Body of pancreas (tissue), 4 donors: Measurements from ENCODE around the gene USF3. TPM values are rescaled to one million over a fixed set of nuclear protein-coding genes. Genes with fewer than 3 reads are reported as not detected.

Source experiments
- ATAC-seq: fragments of 150-250 bp; one replicate; pipeline ENCODE4 v1.9.1; 2016
- DNase-seq, 4 donors: peaks; one replicate each; pipeline ENCODE4 v3.0.0-alpha.2; 2019
- H3K27ac ChIP-seq, 4 donors: fragments of 200-600 bp; sonication (generic); 1 replicate in 3 of 4; 2 replicates in 1 of 4; pipeline versions ENCODE4 v1.5.1 to v1.6.1; 2016 to 2019; ENCODE audit warnings: mild to moderate bottlenecking in 1 of 4, mixed read lengths in 1 of 4, moderate library complexity in 1 of 4
- H3K27me3 ChIP-seq, 2 donors: fragments of 200-600 bp; sonication (generic); one replicate each; pipeline ENCODE4 v1.6.0; 2016; ENCODE audit warnings: mild to moderate bottlenecking in 1 of 2
- H3K36me3 ChIP-seq, 2 donors: fragments of 200-600 bp; sonication (generic); replicated peaks in 1 of 2; 2 replicates each; pipeline ENCODE4 v1.5.1; 2016; ENCODE audit warnings: low read depth in 2 of 2; ENCODE audit not compliant: insufficient read depth in 1 of 2
- H3K4me1 ChIP-seq: fragments of 200-600 bp; sonication (generic); one replicate; pipeline ENCODE4 v1.6.0; 2016
- H3K4me3 ChIP-seq, 2 donors: fragments of 200-600 bp; sonication (generic); 1 replicate in 1 of 2; 2 replicates in 1 of 2; pipeline ENCODE4 v1.5.1; 2016 to 2019
- H3K9me3 ChIP-seq, 3 donors: fragments of 200-600 bp; sonication (generic); 1 replicate in 2 of 3; 2 replicates in 1 of 3; pipeline ENCODE4 v1.5.1; 2016
- POLR2A ChIP-seq, 3 donors: fragments of 450-650 bp; IDR thresholded peaks; one replicate each; pipeline ENCODE4 v1.6.1; 2016; ENCODE audit warnings: antibody characterized with exemption in 3 of 3, mild to moderate bottlenecking in 2 of 3
- WGBS, 2 donors: methylation state at CpG; one replicate each; pipeline ENCODE4 v1.1.5; 2017; 5-methylcytosine and 5-hydroxymethylcytosine counted together
- intact Hi-C: fragments of 100-400 bp; cut with DNase I; formaldehyde crosslinking; loops from one replicate; pipeline ENCODE4 v1.15.1; 2023
- total RNA-seq, 2 donors: library from RNA; depleted of rRNA; stranded (reverse); fragments of >200 nt; gene quantifications; one replicate each; pipeline ENCODE4 v1.1.0, GENCODE V29; 2016
- TF ChIP-seq, protein P1 (sequence below), 7 experiments: fragments of 450-650 bp in 4 of 7; fragments of 200-600 bp in 3 of 7; sonication (generic) in 3 of 7; IDR thresholded peaks; one replicate each; pipeline ENCODE4 v1.5.1; 2016 to 2019; ENCODE audit warnings: antibody characterized with exemption in 7 of 7

The USF3 gene
- total RNA-seq, 2 donors from 2014 or later: 10.5 to 13.2 TPM

DNA sequence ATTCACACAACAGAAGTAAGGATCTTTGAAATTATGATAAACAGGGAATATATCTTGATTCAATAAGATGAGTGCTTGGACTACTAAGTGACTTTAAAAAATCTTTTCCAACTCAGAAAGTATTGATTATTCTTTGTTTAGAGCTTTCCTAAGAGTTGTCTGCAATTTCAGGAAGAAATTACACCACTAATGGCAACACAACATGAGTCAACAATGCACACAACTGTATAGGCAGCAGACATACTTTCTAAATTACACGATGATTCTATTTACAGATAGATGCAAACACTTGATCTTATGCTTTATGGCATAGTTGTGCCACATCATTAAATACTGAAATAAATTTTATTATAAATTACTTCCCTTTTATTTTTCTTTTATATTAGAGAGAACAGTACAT is 45.2 kb upstream of the USF3 start:
- Histone ChIP-seq H3K36me3 (no peaks in the 10 kb centered on the region), H3K4me1 (peaks cover 50% of the 10 kb centered on the region), H3K4me3 (no peak overlapping the region), H3K27ac (no peak overlapping the region), H3K27me3 (no peaks in the 10 kb centered on the region), H3K9me3 (no peaks in the 10 kb centered on the region)
- DNase-seq: no peak
- WGBS, 2 donors: 32 to 39% methylated on average over 1 of the region's 1 CpG
- intact Hi-C loops: no loop called here
- TF ChIP-seq POLR2A (IDR thresholded peaks at IDR 0.05): no peak
- TF ChIP-seq, protein P1, sequence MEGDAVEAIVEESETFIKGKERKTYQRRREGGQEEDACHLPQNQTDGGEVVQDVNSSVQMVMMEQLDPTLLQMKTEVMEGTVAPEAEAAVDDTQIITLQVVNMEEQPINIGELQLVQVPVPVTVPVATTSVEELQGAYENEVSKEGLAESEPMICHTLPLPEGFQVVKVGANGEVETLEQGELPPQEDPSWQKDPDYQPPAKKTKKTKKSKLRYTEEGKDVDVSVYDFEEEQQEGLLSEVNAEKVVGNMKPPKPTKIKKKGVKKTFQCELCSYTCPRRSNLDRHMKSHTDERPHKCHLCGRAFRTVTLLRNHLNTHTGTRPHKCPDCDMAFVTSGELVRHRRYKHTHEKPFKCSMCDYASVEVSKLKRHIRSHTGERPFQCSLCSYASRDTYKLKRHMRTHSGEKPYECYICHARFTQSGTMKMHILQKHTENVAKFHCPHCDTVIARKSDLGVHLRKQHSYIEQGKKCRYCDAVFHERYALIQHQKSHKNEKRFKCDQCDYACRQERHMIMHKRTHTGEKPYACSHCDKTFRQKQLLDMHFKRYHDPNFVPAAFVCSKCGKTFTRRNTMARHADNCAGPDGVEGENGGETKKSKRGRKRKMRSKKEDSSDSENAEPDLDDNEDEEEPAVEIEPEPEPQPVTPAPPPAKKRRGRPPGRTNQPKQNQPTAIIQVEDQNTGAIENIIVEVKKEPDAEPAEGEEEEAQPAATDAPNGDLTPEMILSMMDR (IDR thresholded peaks at IDR 0.05): no peak
- no peak for ATAC-seq

DNA sequence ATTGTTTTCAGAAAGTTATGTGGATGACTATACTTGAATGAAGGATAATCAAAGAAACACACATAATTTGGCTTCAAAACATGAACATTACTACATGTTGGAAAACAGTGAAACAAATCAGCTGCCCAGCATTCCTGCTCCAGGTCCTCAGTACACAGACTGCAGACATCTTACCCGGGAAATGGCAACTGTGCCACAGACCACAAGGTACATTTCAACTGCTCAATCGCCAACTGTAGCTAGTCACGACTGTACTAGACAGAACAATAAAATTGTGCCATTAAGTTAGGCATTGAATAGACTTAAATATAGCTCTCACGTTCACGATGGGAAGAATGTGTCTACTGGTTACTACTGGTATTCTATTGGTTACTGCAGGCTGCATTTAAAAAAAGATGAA is 44.6 kb upstream of the USF3 start:
- Histone ChIP-seq H3K36me3 (no peaks in the 10 kb centered on the region), H3K27ac (no peak overlapping the region), H3K9me3 (no peaks in the 10 kb centered on the region), H3K4me1 (peaks cover 55% of the 10 kb centered on the region), H3K27me3 (no peaks in the 10 kb centered on the region), H3K4me3 (no peak overlapping the region)
- ATAC-seq (no peak), DNase-seq (no peak)
- TF ChIP-seq POLR2A (IDR thresholded peaks at IDR 0.05): no peak
- TF ChIP-seq, protein P1 (IDR thresholded peaks at IDR 0.05): no peak
- intact Hi-C loops: no loop called here
- 36 to 41% methylated on average over 5 of the region's 5 CpGs for WGBS, 2 donors

DNA sequence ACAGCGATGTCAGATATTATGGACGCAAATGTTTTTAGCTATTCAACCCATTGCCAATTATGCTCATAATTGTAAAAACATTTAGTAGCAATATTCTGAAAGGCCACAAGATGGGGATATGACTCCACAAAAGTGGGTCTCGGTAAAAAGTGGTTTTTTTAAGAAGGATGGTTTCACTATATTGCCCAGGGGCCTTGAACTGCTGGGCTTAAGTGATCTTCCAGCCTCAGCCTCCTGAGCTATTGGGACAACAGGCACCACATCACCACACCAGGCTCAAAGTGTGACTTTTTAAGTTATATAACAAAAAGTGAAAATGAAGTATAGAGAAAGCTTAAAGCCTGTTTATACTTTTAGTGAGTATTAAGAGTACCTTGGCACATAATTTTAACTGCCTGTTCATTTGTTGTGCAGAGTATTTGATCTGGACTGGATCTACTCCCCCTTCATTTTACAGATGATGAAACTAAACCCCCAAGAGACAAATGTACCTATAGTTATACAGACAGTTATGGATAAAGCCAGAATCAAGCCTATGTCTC is 40.2 kb upstream of the USF3 start:
- Histone ChIP-seq H3K9me3 (no peaks in the 10 kb centered on the region), H3K4me3 (no peak overlapping the region), H3K36me3 (no peaks in the 10 kb centered on the region), H3K27me3 (no peaks in the 10 kb centered on the region), H3K4me1 (peaks cover 26% of the 10 kb centered on the region), H3K27ac (peak overlapping the region in 1 of 4 donors; percentile 11)
- peak; percentile 80 for ATAC-seq
- intact Hi-C loops: loop anchor here (10.0 kb wide), 1 partner anchor 178 kb away; no protein-coding TSS in a partner anchor
- TF ChIP-seq POLR2A (IDR thresholded peaks at IDR 0.05): no peak
- TF ChIP-seq, protein P1 (IDR thresholded peaks at IDR 0.05): peak; percentile 35 to 84 (median 69)
- 6% methylated on average over 3 of the region's 3 CpGs for WGBS, 2 donors
- no peak for DNase-seq

DNA sequence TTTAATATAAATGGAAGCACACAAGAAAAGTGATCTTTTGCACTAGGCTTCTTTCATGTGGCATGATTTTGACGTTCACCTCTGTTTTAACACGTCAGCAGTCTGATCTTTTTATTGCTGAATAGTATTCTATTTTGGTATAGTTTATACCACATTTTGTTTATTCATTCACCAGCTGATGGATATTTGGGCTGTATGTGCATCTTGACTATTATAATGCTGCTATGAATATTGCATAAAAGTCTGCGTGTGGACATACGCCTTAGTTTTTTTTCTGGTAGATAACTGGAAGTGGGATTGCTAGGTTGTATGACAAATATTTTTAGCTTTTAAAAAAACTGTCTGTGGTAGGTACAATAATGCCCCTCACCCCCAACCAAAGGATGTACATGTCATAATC is 35.3 kb upstream of the USF3 start:
- no peak for DNase-seq
- no peaks in the 10 kb centered on the region for H3K27me3 ChIP-seq
- H3K27ac ChIP-seq: no peak overlapping the region
- no peaks in the 10 kb centered on the region for H3K9me3 ChIP-seq
- TF ChIP-seq, protein P1 (IDR thresholded peaks at IDR 0.05): no peak
- no peak for TF ChIP-seq POLR2A (IDR thresholded peaks at IDR 0.05)
- H3K4me1 ChIP-seq: peaks cover 5% of the 10 kb centered on the region
- no peak overlapping the region for H3K4me3 ChIP-seq
- H3K36me3 ChIP-seq: no peaks in the 10 kb centered on the region
- intact Hi-C loops: loop anchor here (10.0 kb wide), 1 partner anchor 183 kb away; no protein-coding TSS in a partner anchor
- ATAC-seq: no peak
- 81 to 82% methylated on average over 4 of the region's 4 CpGs for WGBS, 2 donors

DNA sequence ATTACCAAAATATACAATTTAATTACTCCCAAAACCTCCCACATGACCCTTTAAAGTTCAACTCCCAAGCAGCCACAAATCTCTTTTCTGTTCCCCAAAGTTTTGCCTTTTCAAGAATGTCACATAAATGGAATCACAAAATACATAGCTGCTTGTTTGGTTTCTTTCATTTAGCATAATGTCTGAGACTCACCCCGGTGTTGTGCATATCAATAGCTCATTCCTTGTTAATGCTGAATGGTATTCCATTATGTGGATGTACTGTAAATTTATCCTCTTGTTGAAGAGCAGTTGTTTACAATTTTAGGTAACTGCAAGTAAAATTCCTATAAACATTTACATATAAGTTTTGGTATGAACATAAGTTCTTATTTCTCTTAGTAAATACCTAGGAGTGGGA is 34.1 kb upstream of the USF3 start:
- intact Hi-C loops: loop anchor here (10.0 kb wide), 1 partner anchor 184 kb away; no protein-coding TSS in a partner anchor
- WGBS, 2 donors: 82 to 94% methylated on average over 1 of the region's 1 CpG
- no peaks in the 10 kb centered on the region for H3K27me3 ChIP-seq
- H3K4me1 ChIP-seq: no peaks in the 10 kb centered on the region
- no peak for TF ChIP-seq POLR2A (IDR thresholded peaks at IDR 0.05)
- TF ChIP-seq, protein P1 (IDR thresholded peaks at IDR 0.05): no peak
- no peak overlapping the region for H3K27ac ChIP-seq
- no peak overlapping the region for H3K4me3 ChIP-seq
- ATAC-seq: no peak
- no peaks in the 10 kb centered on the region for H3K36me3 ChIP-seq
- H3K9me3 ChIP-seq: no peaks in the 10 kb centered on the region
- DNase-seq: no peak
